ENCODE results near the gene NDST4.

The NDST4 gene

DNA sequence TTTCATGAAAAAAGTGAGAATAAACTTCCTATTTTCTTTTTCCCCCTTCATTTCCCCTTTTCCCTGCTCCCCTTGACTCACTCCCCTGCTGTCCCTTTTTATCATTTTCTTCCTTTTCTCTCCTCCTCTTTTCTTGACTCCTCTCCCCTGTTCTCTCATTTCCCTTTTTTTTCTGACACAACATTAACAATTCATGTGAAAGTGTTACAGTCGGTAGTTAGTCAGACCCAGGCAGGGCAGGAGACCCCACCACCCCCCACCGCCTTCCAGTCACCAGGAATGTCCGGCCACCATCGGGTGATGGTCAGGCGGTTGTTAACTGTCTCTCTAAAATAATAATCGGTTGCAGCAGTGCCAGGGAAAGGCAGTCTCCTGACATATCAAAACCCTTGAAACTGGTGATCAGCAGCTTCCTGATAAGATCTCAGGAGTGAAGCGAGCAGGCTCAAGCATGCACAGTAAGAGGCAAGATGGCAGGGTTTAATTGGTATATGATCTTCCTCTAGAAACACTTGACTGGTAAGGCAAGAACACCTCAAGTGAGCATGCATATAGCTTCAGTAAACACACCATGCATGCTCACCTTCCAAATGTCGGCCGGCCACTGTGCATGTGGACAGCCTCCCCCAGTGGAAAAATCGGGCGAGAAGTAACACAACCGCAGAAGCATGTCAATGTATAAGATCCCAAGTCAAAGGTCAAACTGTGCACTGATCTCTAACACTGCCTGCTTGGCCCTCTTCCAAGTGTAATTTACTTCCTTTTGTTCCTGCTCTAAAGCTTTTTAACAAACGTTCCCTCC lies 191.4 kb downstream of the NDST4 start:
- Histone ChIP-seq H3K27me3 (replicated peaks) (no peaks in the 10 kb centered on the region), H3K4me3 (ENCODE audit: low read depth, low read length) (no peak overlapping the region), H3K36me3 (replicated peaks) (no peaks in the 10 kb centered on the region), H3K27ac (no peak overlapping the region)
- in situ Hi-C loops (cut with HindIII; ENCODE audit: low pct_ligation_motif_present, low sequenced_read_pairs): no loop called here
- peak; percentile 40 for DNase-seq
- TF ChIP-seq, protein P1, sequence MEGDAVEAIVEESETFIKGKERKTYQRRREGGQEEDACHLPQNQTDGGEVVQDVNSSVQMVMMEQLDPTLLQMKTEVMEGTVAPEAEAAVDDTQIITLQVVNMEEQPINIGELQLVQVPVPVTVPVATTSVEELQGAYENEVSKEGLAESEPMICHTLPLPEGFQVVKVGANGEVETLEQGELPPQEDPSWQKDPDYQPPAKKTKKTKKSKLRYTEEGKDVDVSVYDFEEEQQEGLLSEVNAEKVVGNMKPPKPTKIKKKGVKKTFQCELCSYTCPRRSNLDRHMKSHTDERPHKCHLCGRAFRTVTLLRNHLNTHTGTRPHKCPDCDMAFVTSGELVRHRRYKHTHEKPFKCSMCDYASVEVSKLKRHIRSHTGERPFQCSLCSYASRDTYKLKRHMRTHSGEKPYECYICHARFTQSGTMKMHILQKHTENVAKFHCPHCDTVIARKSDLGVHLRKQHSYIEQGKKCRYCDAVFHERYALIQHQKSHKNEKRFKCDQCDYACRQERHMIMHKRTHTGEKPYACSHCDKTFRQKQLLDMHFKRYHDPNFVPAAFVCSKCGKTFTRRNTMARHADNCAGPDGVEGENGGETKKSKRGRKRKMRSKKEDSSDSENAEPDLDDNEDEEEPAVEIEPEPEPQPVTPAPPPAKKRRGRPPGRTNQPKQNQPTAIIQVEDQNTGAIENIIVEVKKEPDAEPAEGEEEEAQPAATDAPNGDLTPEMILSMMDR (IDR thresholded peaks at IDR 0.05; ENCODE audit: low read depth, low read length, missing control alignments): no peak

DNA sequence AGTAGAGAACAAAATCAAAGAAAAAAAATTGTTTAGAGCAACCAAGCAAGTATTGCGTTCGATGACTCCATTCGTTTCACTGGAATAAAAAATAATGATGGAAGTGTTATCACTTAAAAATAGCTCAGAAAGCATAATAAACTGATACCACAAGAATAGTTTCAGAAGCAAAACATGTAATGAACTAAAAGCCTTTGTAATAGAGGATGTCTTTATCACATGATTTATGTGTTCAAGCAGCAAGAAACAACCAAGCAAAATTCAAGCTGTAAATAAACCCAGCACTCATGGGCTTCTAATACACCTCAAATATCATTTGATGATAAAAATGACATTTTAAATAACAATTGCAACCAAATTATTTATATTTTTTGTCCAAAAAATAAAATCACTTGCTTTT lies 192.2 kb downstream of the NDST4 start:
- TF ChIP-seq, protein P1 (IDR thresholded peaks at IDR 0.05; ENCODE audit: low read depth, low read length, missing control alignments): no peak
- H3K27ac ChIP-seq: no peak overlapping the region
- no peaks in the 10 kb centered on the region for H3K36me3 ChIP-seq (replicated peaks)
- in situ Hi-C loops (cut with HindIII; ENCODE audit: low pct_ligation_motif_present, low sequenced_read_pairs): no loop called here
- H3K27me3 ChIP-seq (replicated peaks): no peaks in the 10 kb centered on the region
- no peak for DNase-seq
- H3K4me3 ChIP-seq (ENCODE audit: low read depth, low read length): no peak overlapping the region

DNA sequence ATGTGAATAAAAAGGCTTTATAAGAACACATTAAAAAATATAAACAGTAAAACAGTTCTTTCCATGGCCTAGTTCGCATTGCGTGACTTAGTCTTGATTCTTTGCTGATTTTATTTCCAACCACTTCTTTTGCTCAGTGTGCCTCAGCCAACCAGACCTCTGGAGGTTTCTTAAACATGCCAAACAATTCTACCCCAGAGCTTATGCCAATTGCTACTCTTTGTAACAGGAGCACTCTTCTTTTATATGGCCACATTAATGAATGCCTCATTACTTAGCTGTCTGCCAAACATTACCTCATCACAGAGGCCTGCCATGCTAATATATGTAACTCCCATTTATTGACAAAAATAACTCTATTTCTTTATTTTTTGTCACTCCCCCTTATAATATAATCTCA lies 202.3 kb downstream of the NDST4 start:
- in situ Hi-C loops (cut with HindIII; ENCODE audit: low pct_ligation_motif_present, low sequenced_read_pairs): no loop called here
- Histone ChIP-seq H3K27me3 (replicated peaks) (no peaks in the 10 kb centered on the region), H3K27ac (no peak overlapping the region), H3K4me3 (ENCODE audit: low read depth, low read length) (no peak overlapping the region), H3K36me3 (replicated peaks) (no peaks in the 10 kb centered on the region)
- DNase-seq: no peak
- TF ChIP-seq, protein P1 (IDR thresholded peaks at IDR 0.05; ENCODE audit: low read depth, low read length, missing control alignments): no peak

DNA sequence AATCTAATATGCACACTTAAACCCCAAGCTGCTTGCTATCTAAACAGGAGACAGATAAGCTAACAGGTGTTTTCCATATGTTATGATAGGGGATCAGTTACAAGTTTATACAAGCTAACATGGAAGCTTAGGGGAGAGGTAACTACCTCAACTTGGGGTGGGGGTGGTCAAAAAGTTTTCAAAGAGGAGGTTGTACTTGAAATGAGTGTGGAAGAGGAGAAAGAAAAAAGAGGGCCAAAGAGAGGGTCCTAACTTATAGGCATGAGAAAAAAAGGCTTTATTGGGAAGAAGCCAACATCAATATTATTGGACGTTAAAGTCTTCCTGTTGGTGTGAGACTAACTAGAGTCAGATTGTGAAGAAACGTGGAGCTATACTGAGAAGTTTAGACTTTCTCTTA lies 205.9 kb downstream of the NDST4 start:
- in situ Hi-C loops (cut with HindIII; ENCODE audit: low pct_ligation_motif_present, low sequenced_read_pairs): no loop called here
- H3K27me3 ChIP-seq (replicated peaks): no peaks in the 10 kb centered on the region
- H3K36me3 ChIP-seq (replicated peaks): no peaks in the 10 kb centered on the region
- TF ChIP-seq, protein P1 (IDR thresholded peaks at IDR 0.05; ENCODE audit: low read depth, low read length, missing control alignments): no peak
- no peak overlapping the region for H3K4me3 ChIP-seq (ENCODE audit: low read depth, low read length)
- no peak overlapping the region for H3K27ac ChIP-seq
- no peak for DNase-seq

DNA sequence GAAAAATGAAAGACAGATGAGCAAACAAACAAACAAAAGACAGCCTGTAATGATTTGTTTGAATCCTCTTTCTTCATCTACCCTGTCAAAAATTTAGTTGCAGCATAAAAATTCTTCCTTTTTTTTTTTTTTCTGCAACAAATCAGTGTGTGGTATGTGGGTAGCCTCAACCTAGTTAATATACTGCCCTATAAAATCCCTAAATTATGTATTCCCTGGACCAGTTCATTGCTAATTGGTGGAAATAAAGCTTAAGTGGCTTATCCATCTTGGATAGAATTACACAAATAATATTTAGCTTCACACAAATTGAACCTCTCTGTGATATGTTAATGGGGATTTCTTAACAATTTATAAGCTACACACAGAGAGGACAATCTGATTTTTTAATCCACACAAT lies 208.4 kb downstream of the NDST4 start:
- TF ChIP-seq, protein P1 (IDR thresholded peaks at IDR 0.05; ENCODE audit: low read depth, low read length, missing control alignments): no peak
- H3K27ac ChIP-seq: no peak overlapping the region
- in situ Hi-C loops (cut with HindIII; ENCODE audit: low pct_ligation_motif_present, low sequenced_read_pairs): no loop called here
- H3K27me3 ChIP-seq (replicated peaks): no peaks in the 10 kb centered on the region
- DNase-seq: no peak
- no peaks in the 10 kb centered on the region for H3K36me3 ChIP-seq (replicated peaks)
- no peak overlapping the region for H3K4me3 ChIP-seq (ENCODE audit: low read depth, low read length)

DNA sequence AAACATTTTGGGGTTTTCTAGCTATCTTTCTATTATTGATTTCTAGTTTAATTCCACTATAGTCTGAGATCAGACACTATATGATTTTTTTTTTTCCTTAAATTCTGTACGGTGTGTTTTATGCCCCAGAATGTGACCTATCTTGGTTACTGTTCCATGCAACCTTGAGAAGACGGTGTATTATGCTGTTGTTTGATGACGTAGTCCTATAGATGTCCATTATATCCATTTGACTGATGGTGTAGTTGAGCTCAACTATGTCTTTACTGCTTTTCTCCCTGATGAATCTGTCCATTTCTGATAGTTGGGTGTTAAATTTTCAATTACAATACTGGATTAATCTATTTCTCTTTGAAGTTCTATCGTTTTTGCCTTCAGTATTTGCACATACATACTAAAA lies 212.5 kb downstream of the NDST4 start:
- in situ Hi-C loops (cut with HindIII; ENCODE audit: low pct_ligation_motif_present, low sequenced_read_pairs): no loop called here
- TF ChIP-seq, protein P1 (IDR thresholded peaks at IDR 0.05; ENCODE audit: low read depth, low read length, missing control alignments): no peak
- H3K36me3 ChIP-seq (replicated peaks): no peaks in the 10 kb centered on the region

More for the DNA sequence above, 212.5 kb downstream of the NDST4 start:
- Histone ChIP-seq H3K27me3 (replicated peaks) (no peaks in the 10 kb centered on the region), H3K27ac (no peak overlapping the region), H3K4me3 (ENCODE audit: low read depth, low read length) (no peak overlapping the region)
- DNase-seq: no peak
